HepG2 (cell line): ENCODE results near the gene ACTL8. TPM values are rescaled to one million over a fixed set of nuclear protein-coding genes. Genes with fewer than 3 reads are reported as not detected.

Experiments used
- ATAC-seq: fragments of 200-7000 bp; cut with Tn5 transposase; 3 replicates; pipeline ENCODE4 v1.9.1; 2020; ENCODE audit warnings: mild to moderate bottlenecking, moderate library complexity
- BruUV-seq: library from RNA; stranded (reverse); fragments of 400-500 nt; replicated peaks from 2 replicates; lab custom pipeline; 2021; lab: Mats Ljungman, UMichigan
- CTCF ChIA-PET: fragments of 300-600 bp; formaldehyde crosslinking; extraction: SDS; loops from one replicate; lab custom pipeline; 2021; ENCODE audit warnings: low total read pairs, inconsistent platforms, low intra/inter-chr PET ratio; lab: Yijun Ruan, JAX
- POLR2A ChIA-PET: fragments of 350-600 bp; sonication (Branson Sonifier 250); formaldehyde crosslinking; loops from one replicate; lab custom pipeline; 2020; ENCODE audit warnings: antibody characterized with exemption, inconsistent platforms; lab: Yijun Ruan, JAX
- DNase-seq: peaks from one replicate; pipeline ENCODE4 v3.0.0-alpha.2; 2015; ENCODE audit warnings: low spot score
- FAIRE-seq: peaks from 3 replicates; lab custom pipeline; 2011; peaks lifted over from hg19 to GRCh38; lab: Jason Lieb, UNC
- H2AFZ ChIP-seq: one replicate; pipeline ENCODE4 v1.6.1; 2011; ENCODE audit warnings: low read length, inconsistent platforms
- H3K27ac ChIP-seq: fragments of 300-600 bp; 3 replicates; pipeline ENCODE4 v1.8.0; 2011; ENCODE audit warnings: mixed run types, mild to moderate bottlenecking, mixed read lengths, low read length, inconsistent platforms; ENCODE audit not compliant: insufficient read depth; ENCODE audit errors: extremely low read length
- H3K27me3 ChIP-seq, 2 experiments: fragments of 200-600 bp in 1 of 2; 2 replicates in 1 of 2; 3 replicates in 1 of 2; pipeline versions ENCODE4 v1.6.0 to v1.8.0; 2011; ENCODE audit warnings: low read length in 2 of 2, mild to moderate bottlenecking in 2 of 2, moderate library complexity in 2 of 2, inconsistent platforms in 1 of 2; ENCODE audit not compliant: insufficient read depth in 2 of 2, control insufficient read depth in 1 of 2
- H3K36me3 ChIP-seq, 2 experiments: fragments of 200-600 bp in 1 of 2; replicated peaks in 1 of 2; 2 replicates in 1 of 2; 3 replicates in 1 of 2; pipeline versions ENCODE4 v1.5.1 to v1.8.0; 2011; ENCODE audit warnings: low read length in 2 of 2, inconsistent platforms in 1 of 2; ENCODE audit not compliant: insufficient read depth in 2 of 2, control insufficient read depth in 1 of 2
- H3K4me1 ChIP-seq: 2 replicates; pipeline ENCODE4 v1.5.1; 2012; ENCODE audit warnings: low read length, inconsistent platforms; ENCODE audit not compliant: insufficient read depth
- H3K4me2 ChIP-seq: 2 replicates; pipeline ENCODE4 v1.6.0; 2011; ENCODE audit warnings: low read depth, low read length, inconsistent platforms
- H3K4me3 ChIP-seq, 3 experiments: fragments of 200-600 bp in 1 of 3; sonication (generic), shearing (Covaris generic) in 1 of 3; replicated peaks in 1 of 3; 2 replicates each; pipeline ENCODE4 v1.5.1; 2011 to 2016; ENCODE audit warnings: low read length in 3 of 3, inconsistent platforms in 2 of 3, low read depth in 2 of 3, mild to moderate bottlenecking in 2 of 3, control low read depth in 1 of 3, mixed read lengths in 1 of 3; ENCODE audit not compliant: insufficient read depth in 1 of 3
- H3K79me2 ChIP-seq: one replicate; pipeline ENCODE4 v1.6.1; 2011; ENCODE audit warnings: low read length, inconsistent platforms; ENCODE audit not compliant: insufficient read depth
- H3K9ac ChIP-seq: 2 replicates; pipeline ENCODE4 v1.6.0; 2011; ENCODE audit warnings: mild to moderate bottlenecking, low read depth, low read length, inconsistent platforms; ENCODE audit not compliant: insufficient read depth
- H3K9me3 ChIP-seq: 2 replicates; pipeline ENCODE4 v1.5.1; 2012; ENCODE audit warnings: mild to moderate bottlenecking, low read length
- H4K20me1 ChIP-seq: 2 replicates; pipeline ENCODE4 v1.6.0; 2011; ENCODE audit warnings: inconsistent platforms, mild to moderate bottlenecking, low read length, moderate library complexity; ENCODE audit not compliant: insufficient read depth
- CENPX ChIP-seq: sonication (generic); formaldehyde crosslinking; IDR thresholded peaks from 2 replicates; pipeline ENCODE4 v1.9.0; 2021; ENCODE audit warnings: mild to moderate bottlenecking, missing genetic modification reagents, moderate library complexity
- DMAP1 ChIP-seq: IDR thresholded peaks from 2 replicates; pipeline ENCODE4 v1.6.1; 2016
- GABPB1 ChIP-seq: IDR thresholded peaks from 2 replicates; pipeline ENCODE4 v1.6.1; 2016; ENCODE audit warnings: mild to moderate bottlenecking, missing genetic modification reagents, moderate library complexity, missing compliant biosample characterization
- KDM2A ChIP-seq: sonication (generic); formaldehyde crosslinking; IDR thresholded peaks from 2 replicates; pipeline ENCODE4 v1.4.0; 2020; ENCODE audit warnings: low read depth, missing genetic modification reagents, borderline replicate concordance
- KDM3A ChIP-seq: IDR thresholded peaks from 2 replicates; pipeline ENCODE4 v1.6.1; 2018; ENCODE audit warnings: low read depth, missing compliant biosample characterization
- KDM5A ChIP-seq: fragments of 200-600 bp; sonication (generic); IDR thresholded peaks from 2 replicates; pipeline ENCODE4 v1.7.0; 2018; ENCODE audit warnings: antibody characterized with exemption, mild to moderate bottlenecking, low read length, borderline replicate concordance
- MAFF ChIP-seq: IDR thresholded peaks from 2 replicates; pipeline ENCODE4 v1.6.1; 2011; ENCODE audit warnings: low read depth, low read length, improper control_type of control experiment
- MIER2 ChIP-seq: IDR thresholded peaks from 2 replicates; pipeline ENCODE4 v1.6.1; 2016; ENCODE audit warnings: missing biosample characterization, missing genetic modification reagents
- RFX3 ChIP-seq: IDR thresholded peaks from 2 replicates; pipeline ENCODE4 v1.6.1; 2016; ENCODE audit warnings: missing biosample characterization, missing genetic modification reagents
- TOPORS ChIP-seq: sonication (generic); formaldehyde crosslinking; IDR thresholded peaks from 2 replicates; pipeline ENCODE4 v1.8.0; 2023; ENCODE audit warnings: mild to moderate bottlenecking, missing genetic modification reagents
- ZBTB42 ChIP-seq: sonication (generic); formaldehyde crosslinking; IDR thresholded peaks from 2 replicates; pipeline ENCODE4 v1.5.0; 2020; ENCODE audit warnings: mild to moderate bottlenecking, missing genetic modification reagents
- ZKSCAN8 ChIP-seq: IDR thresholded peaks from 2 replicates; pipeline ENCODE4 v1.6.1; 2016; ENCODE audit warnings: borderline replicate concordance, missing genetic modification reagents, missing compliant biosample characterization
- ZNF224 ChIP-seq: sonication (generic); formaldehyde crosslinking; IDR thresholded peaks from 2 replicates; pipeline ENCODE4 v1.5.0; 2020; ENCODE audit warnings: mild to moderate bottlenecking, missing genetic modification reagents
- ZNF605 ChIP-seq: sonication (generic); formaldehyde crosslinking; IDR thresholded peaks from 2 replicates; pipeline ENCODE4 v1.8.0; 2022; ENCODE audit warnings: mild to moderate bottlenecking, missing genetic modification reagents
- WGBS: methylation state at CpG from one replicate; pipeline ENCODE4 v1.1.6; 2017; ENCODE audit warnings: low lambda C conversion rate; 5-methylcytosine and 5-hydroxymethylcytosine counted together
- in situ Hi-C: cut with HindIII; loops from 2 replicates; pipeline ENCODE4 v1.10.0; 2017; ENCODE audit warnings: low pct_unique_long_range_greater_than_20kb; ENCODE audit not compliant: extremely low pct_ligation_motif_present
- intact Hi-C: fragments of 100-400 bp; cut with micrococcal nuclease; formaldehyde crosslinking; loops from one replicate; pipeline ENCODE4 v1.10.0; 2022; ENCODE audit not compliant: unreplicated experiment
- polyA plus RNA-seq, 8 experiments: library from polyadenylated mRNA; depleted of rRNA in 3 of 8; stranded (reverse) in 7 of 8; unstranded in 1 of 8; fragments of >200 nt; fragmentation: Illumina TruSeq in 4 of 8; extraction: Trizol in 4 of 8; gene quantifications; 2 replicates each; pipeline versions ENCODE4 v1.2.1 to v1.2.3, GENCODE V29; 2011 to 2016; ENCODE audit warnings: low read depth in 4 of 8, missing spikeins in 1 of 8, mixed read lengths in 1 of 8; ENCODE audit not compliant: insufficient read depth in 1 of 8
- total RNA-seq, 5 experiments: library from RNA; depleted of rRNA; stranded (reverse); fragments of >200 nt; fragmentation: Illumina TruSeq; extraction: Trizol; gene quantifications; 2 replicates each; pipeline ENCODE4 v1.2.3, GENCODE V29; 2016; ENCODE audit warnings: low read depth in 1 of 5
- TF ChIP-seq, protein P1 (sequence below): sonication (generic); formaldehyde crosslinking; IDR thresholded peaks from 2 replicates; pipeline ENCODE4 v1.5.1; 2020; ENCODE audit warnings: mild to moderate bottlenecking, missing genetic modification reagents, moderate library complexity
- TF ChIP-seq, protein P2 (sequence below): sonication (generic); formaldehyde crosslinking; IDR thresholded peaks from 2 replicates; pipeline ENCODE4 v1.5.0; 2020; ENCODE audit warnings: mild to moderate bottlenecking, missing genetic modification reagents

Gene ACTL8
- total and polyA plus RNA-seq, 2 of the 13 experiments (the other 11 are each of a cell fraction or from before 2014, with no cell fraction given), result 0.09 to 0.64 TPM

DNA sequence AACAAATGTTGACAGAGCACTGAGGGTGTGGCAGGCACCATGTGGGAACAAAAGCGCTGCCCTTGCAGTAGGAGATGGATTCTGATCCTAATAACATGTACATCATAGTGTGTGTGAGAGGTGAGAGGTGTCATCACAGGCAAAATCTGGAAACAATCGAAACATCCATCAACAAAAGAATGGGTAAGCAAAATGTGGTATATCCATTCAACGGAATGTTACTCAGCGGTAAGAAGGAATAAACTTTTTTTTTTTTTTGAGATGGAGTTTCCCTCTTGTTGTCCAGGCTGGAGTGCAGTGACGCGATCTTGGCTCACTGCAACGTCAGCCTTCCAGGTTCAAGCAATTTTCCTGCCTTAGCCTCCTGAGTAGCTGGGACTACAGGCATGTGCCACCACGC lies 112.3 kb downstream of the ACTL8 start (continued):
- TF ChIP-seq, protein P1, sequence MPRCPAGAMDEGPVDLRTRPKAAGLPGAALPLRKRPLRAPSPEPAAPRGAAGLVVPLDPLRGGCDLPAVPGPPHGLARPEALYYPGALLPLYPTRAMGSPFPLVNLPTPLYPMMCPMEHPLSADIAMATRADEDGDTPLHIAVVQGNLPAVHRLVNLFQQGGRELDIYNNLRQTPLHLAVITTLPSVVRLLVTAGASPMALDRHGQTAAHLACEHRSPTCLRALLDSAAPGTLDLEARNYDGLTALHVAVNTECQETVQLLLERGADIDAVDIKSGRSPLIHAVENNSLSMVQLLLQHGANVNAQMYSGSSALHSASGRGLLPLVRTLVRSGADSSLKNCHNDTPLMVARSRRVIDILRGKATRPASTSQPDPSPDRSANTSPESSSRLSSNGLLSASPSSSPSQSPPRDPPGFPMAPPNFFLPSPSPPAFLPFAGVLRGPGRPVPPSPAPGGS (CRISPR knock-in tag), result no peak
- TF ChIP-seq KDM2A (CRISPR knock-in tag) (no peak), KDM5A (no peak)
- TF ChIP-seq, protein P2, sequence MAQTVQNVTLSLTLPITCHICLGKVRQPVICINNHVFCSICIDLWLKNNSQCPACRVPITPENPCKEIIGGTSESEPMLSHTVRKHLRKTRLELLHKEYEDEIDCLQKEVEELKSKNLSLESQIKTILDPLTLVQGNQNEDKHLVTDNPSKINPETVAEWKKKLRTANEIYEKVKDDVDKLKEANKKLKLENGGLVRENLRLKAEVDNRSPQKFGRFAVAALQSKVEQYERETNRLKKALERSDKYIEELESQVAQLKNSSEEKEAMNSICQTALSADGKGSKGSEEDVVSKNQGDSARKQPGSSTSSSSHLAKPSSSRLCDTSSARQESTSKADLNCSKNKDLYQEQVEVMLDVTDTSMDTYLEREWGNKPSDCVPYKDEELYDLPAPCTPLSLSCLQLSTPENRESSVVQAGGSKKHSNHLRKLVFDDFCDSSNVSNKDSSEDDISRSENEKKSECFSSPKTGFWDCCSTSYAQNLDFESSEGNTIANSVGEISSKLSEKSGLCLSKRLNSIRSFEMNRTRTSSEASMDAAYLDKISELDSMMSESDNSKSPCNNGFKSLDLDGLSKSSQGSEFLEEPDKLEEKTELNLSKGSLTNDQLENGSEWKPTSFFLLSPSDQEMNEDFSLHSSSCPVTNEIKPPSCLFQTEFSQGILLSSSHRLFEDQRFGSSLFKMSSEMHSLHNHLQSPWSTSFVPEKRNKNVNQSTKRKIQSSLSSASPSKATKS (CRISPR knock-in tag), result no peak

- WGBS, result 50% methylated on average over 2 of the region's 3 CpGs
- DNase-seq, result no peak
- POLR2A ChIA-PET, result no interaction called here
- in situ Hi-C loops (no loop called here), intact Hi-C loops (no loop called here)
- no peak overlapping the region for H3K27ac ChIP-seq
- no peak overlapping the region for H3K9ac ChIP-seq
- CTCF ChIA-PET, result no interaction called here
- H3K9me3 ChIP-seq, result no peaks in the 10 kb centered on the region
- no peaks in the 10 kb centered on the region for H3K79me2 ChIP-seq
- H3K4me1 ChIP-seq, result no peaks in the 10 kb centered on the region
- H3K36me3 ChIP-seq, result no peaks in the 10 kb centered on the region
- ATAC-seq, result no peak
- no peak overlapping the region for H3K4me3 ChIP-seq
- H3K27me3 ChIP-seq, result no peaks in the 10 kb centered on the region
- FAIRE-seq, result no peak
- H3K4me2 ChIP-seq, result no peak overlapping the region
- no peaks in the 10 kb centered on the region for H4K20me1 ChIP-seq
- H2AFZ ChIP-seq, result no peak overlapping the region
- no TSS peak for BruUV-seq
- TF ChIP-seq MIER2 (CRISPR knock-in tag) (no peak), ZNF605 (CRISPR knock-in tag) (no peak), ZKSCAN8 (no peak), MAFF (no peak), ZNF224 (CRISPR knock-in tag) (no peak), KDM3A (CRISPR knock-in tag) (no peak), GABPB1 (CRISPR knock-in tag) (no peak), RFX3 (no peak), DMAP1 (CRISPR knock-in tag) (no peak), CENPX (CRISPR knock-in tag) (no peak), TOPORS (CRISPR knock-in tag) (no peak), ZBTB42 (CRISPR knock-in tag) (no peak)
- TF ChIP-seq, all 625 proteins: peak for 0
These were observed 114.7 kb downstream of the ACTL8 start for GRCh38 chr1:17869815-17870214.
